HG02973 (cell line): Measurements from ENCODE around the gene SLC25A26.

Experiments
- ATAC-seq: cut with Tn5 transposase; IDR thresholded peaks from one replicate; pipeline ENCODE4 v1.9.1; 2021; ENCODE audit warnings: moderate library complexity; ENCODE audit not compliant: unreplicated experiment

SLC25A26 gene

GRCh38 chr3:66220602-66221377 lies at the start of gene SLC25A26:
SLC25A26 (plus strand) TSS chr3:66221001; CDS start chr3:66221095, 94 bp downstream.
- peak; percentile 98 for ATAC-seq

GRCh38 chr3:66172394-66172793 lies 48.4 kb upstream of the SLC25A26 start:
- ATAC-seq: no peak

DNA sequence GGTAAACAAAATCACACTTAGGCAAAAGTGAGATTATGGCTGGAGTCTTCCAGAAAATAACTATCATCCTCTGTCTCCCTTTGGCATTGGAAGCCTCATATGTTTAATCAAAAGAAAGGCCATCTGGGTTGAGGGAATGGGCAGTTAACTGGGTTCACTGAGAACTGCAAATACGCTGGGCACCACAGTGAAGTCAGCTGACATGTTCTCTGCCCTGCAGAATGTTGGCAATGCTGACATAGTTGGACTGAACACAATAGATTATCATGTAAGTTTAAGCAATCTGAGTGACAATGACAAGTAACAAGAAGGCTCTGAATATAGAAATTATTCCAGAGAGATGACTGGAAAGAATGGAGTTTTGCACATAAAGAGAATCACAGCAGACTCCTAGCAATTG lies 43.8 kb upstream of the SLC25A26 start:
- ATAC-seq: no peak

DNA sequence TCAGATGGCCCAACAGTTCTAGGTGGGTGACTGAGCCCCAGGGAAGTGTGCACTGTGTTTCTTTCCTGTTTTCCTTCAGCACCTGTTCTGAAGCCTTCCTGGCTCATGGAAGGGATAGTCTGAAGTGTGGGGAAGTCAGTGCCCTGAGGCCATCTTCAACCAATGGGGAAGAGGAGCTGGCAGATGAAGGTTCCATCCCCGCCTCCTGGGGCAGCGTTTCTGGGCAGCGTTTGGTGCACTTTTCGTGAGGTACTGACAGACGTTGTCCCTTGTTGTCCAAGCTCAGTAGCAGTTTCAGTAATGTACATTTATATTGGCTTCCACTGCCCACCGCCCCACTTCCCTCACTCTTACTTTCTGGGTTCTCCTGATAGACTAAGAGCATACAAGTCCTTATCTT lies 42.6 kb upstream of the SLC25A26 start:
- no peak for ATAC-seq

- ATAC-seq: no peak
These were observed 41.0 kb upstream of the SLC25A26 start for GRCh38 chr3:66179793-66180192.

GRCh38 chr3:66181764-66182163 lies 39.0 kb upstream of the SLC25A26 start:
- no peak for ATAC-seq

DNA sequence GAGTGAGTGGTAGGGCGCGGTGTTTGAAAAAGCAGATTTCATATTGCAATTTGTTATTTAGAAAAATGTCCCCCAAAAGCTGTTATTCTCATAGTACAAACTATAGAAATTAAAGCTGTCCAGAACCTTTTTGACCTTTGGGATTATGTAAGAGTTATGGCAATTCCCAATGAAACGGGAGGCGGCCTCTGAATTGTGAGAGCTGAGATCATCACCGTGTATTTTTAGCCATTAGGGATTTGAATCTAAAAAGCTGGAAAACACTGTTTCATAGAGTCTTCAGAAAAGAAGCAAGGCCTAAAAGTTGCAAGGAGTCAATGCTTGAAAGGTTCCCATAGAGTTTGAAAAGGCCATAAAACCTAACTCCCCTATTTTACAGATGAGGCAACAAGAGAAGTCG lies 38.6 kb upstream of the SLC25A26 start:
- no peak for ATAC-seq

DNA sequence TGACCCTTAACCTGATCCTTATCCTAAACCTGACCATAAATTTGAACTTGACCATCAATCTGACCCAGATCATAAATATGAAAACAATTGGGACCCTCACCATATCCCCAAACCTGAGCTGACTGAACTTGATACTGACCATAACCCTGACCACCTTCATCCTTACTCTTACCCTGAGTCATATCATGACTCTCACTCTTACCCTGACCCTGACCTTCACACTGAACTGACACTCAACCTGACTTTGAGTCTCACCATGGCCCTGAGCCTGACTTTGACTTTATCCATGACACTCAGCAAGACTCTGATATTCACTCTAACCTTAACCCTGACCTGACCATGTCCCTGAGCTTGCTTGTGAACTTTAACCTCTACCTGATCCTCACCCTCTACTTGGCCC lies 34.3 kb upstream of the SLC25A26 start:
- ATAC-seq: no peak

DNA sequence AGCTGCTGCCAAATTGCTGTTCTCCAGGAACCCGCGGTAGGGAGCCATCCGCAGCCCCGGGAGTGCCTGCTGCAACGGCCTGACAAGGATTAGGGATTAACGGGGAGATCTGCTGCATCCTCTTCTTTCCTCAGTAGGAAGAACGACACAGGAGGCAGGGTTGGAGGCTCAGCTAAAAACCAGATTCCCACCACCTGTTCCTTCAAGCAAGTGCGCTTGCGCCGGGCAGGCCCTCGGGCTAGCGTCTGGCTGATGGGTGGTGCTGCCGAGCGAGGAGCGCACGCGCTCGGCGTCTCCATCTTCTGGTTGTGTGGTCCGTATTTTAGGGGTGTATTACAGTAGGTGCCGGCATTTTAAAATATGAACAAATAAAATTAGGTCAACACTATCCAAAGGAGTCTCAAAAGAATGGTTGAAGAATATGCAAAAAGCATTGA lies 25.4 kb upstream of the SLC25A26 start:
- ATAC-seq: no peak

DNA sequence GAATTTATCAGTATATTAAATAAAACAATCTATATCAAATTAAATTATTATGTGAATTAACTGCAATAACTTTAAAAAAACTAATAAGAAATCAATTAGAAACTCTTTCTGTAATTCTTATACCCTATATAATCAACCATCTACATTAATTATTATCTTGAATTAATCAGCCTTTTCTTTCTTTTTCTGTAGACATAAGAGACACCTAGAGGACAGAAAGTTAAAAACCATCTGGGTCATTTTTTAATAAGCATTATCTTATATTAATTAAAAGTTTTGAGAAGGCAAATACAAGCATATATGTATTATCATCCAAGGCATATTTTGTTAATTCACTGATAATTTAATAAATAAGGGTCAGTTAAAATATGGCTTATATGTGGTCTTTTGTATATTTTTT lies 24.2 kb upstream of the SLC25A26 start:
- ATAC-seq: no peak

GRCh38 chr3:66198437-66199088 lies 22.2 kb upstream of the SLC25A26 start:
- no peak for ATAC-seq

- no peak for ATAC-seq
These were observed 21.7 kb upstream of the SLC25A26 start for GRCh38 chr3:66199089-66199473.

DNA sequence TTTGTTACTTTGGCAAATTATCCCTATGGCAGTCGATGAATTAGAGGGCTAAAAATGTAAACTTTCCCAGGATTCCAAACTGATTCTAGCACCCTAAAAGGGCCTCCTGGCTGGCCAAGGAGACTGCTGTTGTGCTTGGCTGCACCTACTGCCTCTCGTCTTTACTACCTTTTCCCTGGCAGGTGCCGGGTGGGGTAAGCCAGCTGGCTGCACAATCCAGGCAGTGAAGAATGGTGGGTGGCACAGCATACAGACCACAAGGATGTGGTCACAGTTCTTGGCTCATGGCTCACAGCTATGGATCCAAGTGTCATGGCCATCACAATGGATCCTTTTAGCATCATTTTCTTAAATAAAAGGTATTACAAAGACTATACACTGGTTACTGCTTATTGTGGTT lies 20.7 kb upstream of the SLC25A26 start:
- ATAC-seq: no peak

- ATAC-seq: no peak
These were observed 20.0 kb upstream of the SLC25A26 start for GRCh38 chr3:66200786-66201185.

DNA sequence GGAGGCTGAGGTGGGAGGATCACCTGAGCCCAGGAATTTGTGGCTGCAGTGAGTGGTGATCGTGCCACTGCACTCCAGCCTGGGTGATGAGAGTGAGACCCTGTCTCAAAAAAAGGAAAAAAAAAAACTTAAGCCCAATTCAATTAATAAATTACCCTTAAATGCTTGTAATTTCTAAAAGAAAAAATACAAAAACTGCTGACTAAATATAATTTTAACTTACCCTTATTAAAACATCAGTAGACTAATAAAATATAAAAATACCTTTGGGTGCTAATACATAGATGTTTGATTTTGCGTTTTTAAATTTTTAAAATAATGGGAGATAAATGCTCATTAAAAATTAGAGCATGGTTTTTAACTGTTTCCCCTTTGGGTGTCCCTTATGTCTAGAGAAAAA lies 17.5 kb upstream of the SLC25A26 start:
- ATAC-seq: no peak

GRCh38 chr3:66206806-66207205 lies 14.0 kb upstream of the SLC25A26 start:
- no peak for ATAC-seq

- no peak for ATAC-seq
These were observed 12.6 kb upstream of the SLC25A26 start for GRCh38 chr3:66208189-66208588.

GRCh38 chr3:66210687-66211295 lies 10.0 kb upstream of the SLC25A26 start:
- no peak for ATAC-seq

- ATAC-seq: no peak
These were observed 9.0 kb upstream of the SLC25A26 start for GRCh38 chr3:66211779-66212178.

- ATAC-seq: no peak
These were observed 5.7 kb upstream of the SLC25A26 start for GRCh38 chr3:66215106-66215505.

- ATAC-seq: no peak
These were observed 735 bp upstream of the SLC25A26 start for GRCh38 chr3:66220066-66220465.

- no peak for ATAC-seq
These were observed 3.4 kb downstream of the SLC25A26 start for GRCh38 chr3:66224220-66224619.
